Fibroblast of pulmonary artery (primary cell): ENCODE data around the gene HDAC4.

Experiments
- DNase-seq: peaks from one replicate; pipeline ENCODE4 v3.0.0-alpha.2; 2010; ENCODE audit warnings: low read depth
- H3K4me3 ChIP-seq: replicated peaks from 2 replicates; pipeline ENCODE4 v1.5.1; 2011; ENCODE audit warnings: low read depth, mild to moderate bottlenecking, control low read depth, low read length, moderate library complexity
- TF ChIP-seq, protein P1 (sequence below): IDR thresholded peaks from 2 replicates; pipeline ENCODE4 v1.5.1; 2011; ENCODE audit warnings: mild to moderate bottlenecking, control low read depth, low read length, inconsistent platforms; ENCODE audit errors: missing control alignments

Gene HDAC4

DNA sequence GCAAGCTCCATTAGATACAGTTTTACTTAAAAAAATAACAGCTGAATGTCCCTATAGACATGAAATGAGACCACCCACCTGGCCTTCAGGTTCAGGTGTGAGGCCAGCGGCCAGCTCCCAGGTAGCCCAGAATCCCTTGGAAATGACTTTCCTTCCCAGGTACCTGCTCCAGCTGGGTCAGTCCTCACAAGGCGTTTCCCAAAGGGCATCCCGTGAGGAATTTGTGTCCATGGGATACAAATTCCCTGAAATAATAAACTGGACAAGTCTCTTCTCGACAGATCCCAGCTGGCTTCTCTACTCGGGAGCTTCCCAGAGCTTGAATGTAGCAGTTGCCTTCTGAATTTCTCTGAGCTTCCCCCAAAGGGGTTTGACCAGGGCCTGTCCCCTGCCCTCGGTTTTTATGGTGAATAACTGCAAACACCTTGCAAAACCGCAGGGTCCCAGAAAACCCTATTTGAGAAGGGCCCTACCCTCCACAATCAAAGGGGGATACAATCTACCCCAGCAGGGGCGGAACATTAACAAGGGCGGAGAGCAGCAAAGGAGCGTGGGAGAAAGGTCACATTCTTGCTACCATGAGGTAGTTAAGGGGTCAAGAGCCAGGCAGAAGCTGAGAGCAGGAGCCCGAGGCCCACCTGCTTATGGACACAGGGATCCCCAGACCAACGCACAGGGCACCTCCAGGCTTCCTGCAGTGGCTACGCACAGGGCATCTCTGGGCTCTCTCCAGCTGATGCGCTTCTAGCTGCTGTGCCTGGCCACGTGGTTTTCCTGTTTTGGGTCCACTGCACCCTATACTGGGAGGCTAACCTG is 107.7 kb downstream of the HDAC4 start:
- TF ChIP-seq, protein P1, sequence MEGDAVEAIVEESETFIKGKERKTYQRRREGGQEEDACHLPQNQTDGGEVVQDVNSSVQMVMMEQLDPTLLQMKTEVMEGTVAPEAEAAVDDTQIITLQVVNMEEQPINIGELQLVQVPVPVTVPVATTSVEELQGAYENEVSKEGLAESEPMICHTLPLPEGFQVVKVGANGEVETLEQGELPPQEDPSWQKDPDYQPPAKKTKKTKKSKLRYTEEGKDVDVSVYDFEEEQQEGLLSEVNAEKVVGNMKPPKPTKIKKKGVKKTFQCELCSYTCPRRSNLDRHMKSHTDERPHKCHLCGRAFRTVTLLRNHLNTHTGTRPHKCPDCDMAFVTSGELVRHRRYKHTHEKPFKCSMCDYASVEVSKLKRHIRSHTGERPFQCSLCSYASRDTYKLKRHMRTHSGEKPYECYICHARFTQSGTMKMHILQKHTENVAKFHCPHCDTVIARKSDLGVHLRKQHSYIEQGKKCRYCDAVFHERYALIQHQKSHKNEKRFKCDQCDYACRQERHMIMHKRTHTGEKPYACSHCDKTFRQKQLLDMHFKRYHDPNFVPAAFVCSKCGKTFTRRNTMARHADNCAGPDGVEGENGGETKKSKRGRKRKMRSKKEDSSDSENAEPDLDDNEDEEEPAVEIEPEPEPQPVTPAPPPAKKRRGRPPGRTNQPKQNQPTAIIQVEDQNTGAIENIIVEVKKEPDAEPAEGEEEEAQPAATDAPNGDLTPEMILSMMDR, result no peak
- H3K4me3 ChIP-seq, result no peak overlapping the region
- DNase-seq, result no peak

DNA sequence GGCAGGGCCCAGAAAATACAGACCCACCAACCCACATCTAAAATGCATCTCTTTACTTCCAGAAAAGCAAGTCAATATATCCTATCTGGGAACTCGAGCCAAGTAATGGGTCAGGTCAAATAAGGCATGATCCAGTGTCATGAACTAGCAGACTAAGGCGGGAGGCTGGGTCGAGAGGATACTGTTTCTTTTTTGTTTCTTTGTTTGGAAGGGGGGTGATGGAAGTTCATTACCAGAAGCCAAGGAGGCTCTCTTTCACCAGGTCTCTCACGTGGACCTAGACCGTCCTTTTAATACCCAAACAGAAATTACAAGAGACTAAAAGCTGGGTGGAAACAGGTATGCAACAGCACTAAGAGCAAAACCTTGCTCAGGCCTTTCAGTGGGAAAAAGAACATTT is 108.3 kb downstream of the HDAC4 start:
- TF ChIP-seq, protein P1, result no peak

DNA sequence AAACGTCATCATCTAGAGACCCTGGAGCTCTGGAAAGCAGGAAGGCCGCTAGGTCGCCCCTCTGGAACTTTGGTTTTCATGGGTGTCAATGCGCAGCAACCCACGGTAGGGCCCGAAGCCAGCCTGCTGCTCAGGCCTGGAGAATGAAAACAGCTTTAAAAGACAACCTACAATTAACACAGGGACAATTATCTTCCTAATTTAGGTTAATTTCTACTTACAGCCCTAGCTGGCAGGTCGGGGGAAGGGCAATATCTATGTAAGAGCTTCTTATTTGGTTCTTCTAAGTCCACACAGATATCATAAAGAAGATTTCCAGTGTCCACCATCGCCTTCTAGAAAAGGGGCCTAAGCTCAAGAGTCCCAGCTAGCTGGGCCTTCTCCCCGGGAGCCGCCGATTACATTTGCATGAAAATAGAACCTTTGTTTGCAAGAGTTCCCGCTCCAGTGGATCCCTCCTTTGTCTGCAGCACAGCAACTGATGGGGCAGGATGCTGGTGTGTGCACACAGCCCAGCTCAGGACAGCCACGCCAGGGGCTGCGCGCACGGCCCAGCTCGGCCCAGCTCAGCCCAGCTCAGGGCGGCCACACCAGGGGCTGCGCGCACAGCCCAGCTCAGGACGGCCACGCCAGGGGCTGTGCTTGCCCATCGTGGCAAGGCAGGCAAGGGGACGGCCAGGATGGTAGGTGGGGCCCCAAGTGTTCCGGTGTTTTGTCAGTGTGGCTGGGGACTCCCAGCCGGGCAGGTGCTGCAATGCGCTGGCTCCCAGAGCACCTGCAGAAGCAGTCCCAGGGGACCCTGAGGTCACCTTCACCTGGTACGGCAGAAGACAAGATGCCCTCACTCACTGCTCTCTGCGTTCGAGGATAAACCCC is 109.1 kb downstream of the HDAC4 start:
- TF ChIP-seq, protein P1, result no peak
- no peak overlapping the region for H3K4me3 ChIP-seq
- DNase-seq, result no peak

More for the DNA sequence above, 108.3 kb downstream of the HDAC4 start:
- no peak for DNase-seq
- no peak overlapping the region for H3K4me3 ChIP-seq

DNA sequence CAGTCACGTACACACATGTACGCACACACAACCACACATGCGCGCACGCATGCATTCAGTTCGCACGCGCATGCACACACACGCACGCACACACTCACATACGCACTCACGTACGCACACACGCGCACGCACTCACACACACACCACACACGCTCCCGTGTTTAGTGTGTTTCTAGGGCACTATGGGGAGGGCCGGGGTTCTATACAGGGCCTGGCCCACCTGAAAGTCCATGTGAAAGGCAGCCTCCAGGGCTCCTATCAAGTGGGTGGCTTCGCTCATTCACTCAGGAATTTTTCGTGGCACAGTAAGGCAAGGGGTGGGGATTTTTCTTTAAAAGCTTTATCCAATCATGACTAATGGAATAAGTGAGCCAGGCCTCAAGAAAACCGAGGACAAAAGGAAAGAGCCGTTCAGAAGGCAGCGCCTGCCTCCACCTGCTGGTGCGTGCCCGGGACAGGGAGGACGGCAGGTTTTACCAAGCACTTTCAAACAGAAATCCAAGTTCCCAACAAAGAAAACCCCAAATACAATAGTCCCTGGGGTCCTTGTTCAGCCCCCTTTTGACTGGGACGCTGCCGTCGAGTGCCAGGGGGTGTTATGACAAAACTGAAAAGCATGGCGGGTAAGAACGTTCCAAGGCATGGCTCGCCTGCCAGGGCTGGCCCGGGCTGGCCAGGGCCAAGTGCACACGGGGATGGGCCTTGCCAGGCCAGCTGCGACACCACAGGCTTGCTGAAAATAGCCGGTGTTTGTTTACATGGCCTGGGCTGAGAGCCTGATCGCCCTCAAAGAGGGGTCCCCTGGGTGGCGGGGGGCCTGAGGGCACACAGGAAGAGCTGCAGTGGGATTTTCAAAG is 110.0 kb downstream of the HDAC4 start:
- TF ChIP-seq, protein P1, result no peak
- H3K4me3 ChIP-seq, result no peak overlapping the region
- no peak for DNase-seq

DNA sequence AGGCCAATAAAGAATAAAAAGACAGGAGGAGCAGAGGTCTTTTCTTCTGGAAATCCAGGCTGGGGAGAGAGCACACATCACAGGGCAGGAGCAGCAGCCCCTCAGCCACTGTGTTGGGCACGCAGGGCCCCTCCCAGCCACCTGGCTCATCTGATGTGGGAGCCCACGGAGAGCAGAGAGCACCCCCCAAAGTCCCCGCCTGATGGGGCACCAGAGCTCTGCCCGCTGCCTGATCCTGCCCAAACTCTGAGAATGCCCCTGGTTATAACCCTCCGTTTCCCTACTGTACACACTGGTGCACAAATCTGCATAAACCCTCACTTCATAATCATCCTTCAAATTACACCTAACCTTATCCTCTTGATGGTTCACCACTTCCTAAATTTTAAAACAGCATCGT is 111.3 kb downstream of the HDAC4 start:
- DNase-seq, result no peak
- TF ChIP-seq, protein P1, result no peak
- no peak overlapping the region for H3K4me3 ChIP-seq

DNA sequence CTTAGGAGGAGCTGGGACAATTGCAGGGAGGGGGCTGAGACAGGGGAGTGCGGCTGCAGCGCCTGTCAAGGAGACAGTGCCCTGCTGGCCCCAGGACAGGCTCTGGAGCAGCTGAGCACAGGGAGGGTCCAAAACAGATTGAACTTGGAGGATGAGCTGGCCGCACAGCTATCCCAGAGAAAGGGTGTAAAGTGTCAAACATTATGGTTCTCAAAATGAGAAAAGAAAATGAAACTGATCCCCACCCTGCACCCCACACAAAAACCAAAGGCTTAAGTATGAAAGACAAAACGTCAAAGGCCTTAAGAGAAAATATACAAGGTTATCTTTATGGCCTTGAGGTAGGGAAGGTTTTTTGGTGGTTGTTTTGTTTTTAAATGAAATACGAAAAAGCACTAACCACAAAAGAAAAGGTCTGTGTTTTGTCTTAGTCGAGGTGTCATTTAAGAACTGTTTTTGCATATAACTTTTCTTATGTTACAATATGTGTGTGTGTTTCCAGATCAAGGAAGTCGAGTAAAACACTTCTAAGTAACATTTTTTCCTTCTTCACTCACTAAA is 111.8 kb downstream of the HDAC4 start:
- no peak overlapping the region for H3K4me3 ChIP-seq
- TF ChIP-seq, protein P1, result no peak
- DNase-seq, result no peak
